NCI-H1105 treated with DMSO at 0.1 percent for 48 hours (cell line): ENCODE data around the gene ZNF17.

Experiments
- DNase-seq: peaks from one replicate; lab custom pipeline; 2025; lab: John Stamatoyannopoulos, UW

The ZNF17 gene

DNA sequence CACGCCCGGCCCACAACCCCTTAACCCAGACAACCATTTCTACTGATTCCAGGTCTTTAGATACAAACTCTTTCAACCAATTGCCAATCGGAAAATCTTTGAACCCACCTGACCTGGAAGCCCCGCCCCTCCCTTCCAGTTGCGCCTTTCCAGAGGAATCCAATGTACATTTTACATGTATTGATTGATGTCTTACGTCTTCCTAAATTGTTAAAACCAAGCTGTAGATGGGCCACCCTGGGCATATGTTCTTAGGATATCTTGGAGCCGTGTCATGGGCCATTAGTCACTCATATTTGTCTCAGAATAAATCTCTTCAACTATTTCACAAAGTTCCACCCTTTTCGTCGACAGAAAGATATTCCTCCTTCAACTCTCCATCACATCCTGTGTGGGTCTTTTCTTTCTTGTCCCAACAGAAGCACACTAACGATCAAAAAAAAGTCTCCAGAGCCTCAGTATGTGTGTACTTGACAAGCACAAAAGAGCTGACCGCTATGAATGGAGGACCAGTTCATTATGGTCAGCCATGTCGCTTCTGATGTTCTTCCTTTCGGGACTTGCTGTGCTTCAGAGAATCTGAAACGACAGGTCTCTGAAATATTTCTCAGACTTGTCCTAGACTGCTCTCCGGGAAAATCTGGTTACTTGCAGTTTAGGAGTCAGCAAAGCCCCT lies 23.6 kb downstream of the ZNF17 start:
- peak; percentile 75 for DNase-seq

GRCh38 chr19:57435062-57435978 lies 24.4 kb downstream of the ZNF17 start, which contains the start of gene ZNF749:
TSS of gene ZNF749 (plus strand) at chr19:57435325. CDS start at chr19:57435579, 254 bp downstream.
- peak; percentile 99 for DNase-seq

DNA sequence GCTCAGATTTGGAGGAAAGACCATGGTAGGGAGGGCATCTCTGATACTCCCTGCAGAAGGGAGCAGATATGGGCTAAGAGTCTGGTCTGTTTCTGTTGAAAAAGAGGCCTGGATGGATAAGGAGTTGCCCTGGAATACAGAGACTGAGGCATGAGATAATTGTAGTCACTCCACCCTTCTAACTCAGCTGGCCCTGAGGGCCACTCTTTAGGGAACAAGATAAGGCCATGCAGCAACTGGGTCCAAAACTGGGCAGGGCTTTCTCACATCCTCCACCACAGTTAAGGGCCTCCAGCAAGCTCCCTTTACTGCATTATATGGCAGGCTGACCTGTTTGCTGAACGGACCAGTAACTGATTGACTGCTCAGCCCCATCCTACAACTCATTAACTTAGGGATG lies 25.5 kb downstream of the ZNF17 start:
- DNase-seq = no peak

DNA sequence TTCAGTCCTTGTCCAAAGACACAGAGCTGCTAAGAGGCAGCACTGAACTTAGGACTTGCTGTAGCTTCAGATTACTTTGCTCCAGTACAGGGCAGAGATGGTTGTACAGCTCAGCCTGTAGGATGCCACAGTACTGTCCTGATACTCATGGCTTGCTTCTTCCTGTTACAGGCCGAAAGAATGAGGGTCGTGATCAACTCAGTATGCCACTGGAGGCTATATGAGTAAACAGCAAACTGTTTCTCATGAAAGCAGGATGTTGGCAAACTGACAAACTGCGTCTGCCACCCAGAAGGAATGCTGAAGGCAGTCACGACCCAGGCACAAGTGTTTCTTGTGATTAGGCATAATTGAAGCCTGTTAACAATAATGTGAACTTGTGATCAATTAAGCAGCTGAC lies 27.0 kb downstream of the ZNF17 start:
- no peak for DNase-seq

DNA sequence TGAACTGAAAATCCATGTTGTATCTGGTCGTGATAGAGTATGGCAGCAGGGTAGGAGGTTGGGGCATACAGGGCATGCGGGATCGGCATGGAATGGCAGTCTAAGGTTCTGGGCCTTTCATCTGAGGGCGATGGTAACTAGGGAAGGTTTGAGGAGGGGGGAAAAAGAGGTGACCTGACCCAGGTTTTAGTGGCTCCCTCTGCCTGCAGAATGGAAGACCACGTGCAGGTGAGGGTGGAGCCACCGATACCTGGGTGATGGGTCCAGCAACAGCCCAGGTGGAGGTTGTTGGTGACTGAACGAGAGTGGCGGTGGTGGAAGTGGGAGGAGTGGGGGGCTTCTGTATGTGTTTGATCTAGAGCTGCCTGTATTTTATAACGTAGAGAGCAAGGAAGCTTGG lies 28.0 kb downstream of the ZNF17 start:
- no peak for DNase-seq

GRCh38 chr19:57441979-57442752 lies 31.2 kb downstream of the ZNF17 start:
- DNase-seq = no peak

DNA sequence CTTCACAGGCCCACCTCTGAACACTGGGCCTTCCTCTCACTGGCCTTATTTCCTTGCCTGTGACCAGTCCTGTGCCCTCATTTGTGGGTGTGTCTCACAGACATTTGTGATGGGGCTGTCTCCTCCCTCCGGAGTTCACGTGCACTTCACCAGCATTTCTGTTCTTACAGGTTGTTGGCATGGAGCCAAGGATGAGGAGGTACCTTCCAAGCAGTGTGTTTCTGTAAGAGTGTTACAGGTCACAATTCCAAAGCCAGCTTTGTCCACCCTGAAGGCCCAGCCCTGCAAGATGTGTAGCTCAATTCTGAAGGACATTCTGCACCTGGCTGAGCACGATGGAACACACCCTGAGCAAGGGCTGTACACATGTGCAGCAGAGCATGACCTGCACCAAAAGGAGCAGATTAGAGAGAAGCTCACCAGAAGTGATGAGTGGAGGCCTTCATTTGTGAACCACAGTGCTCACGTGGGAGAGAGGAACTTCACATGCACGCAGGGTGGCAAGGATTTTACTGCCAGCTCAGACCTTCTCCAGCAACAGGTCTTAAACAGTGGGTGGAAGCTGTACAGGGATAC lies 32.2 kb downstream of the ZNF17 start:
- no peak for DNase-seq

- no peak for DNase-seq
These were observed 41.3 kb downstream of the ZNF17 start for GRCh38 chr19:57452307-57452706.

- DNase-seq = peak; percentile 62
These were observed 54.9 kb downstream of the ZNF17 start for GRCh38 chr19:57465680-57466381.

- no peak for DNase-seq
These were observed 55.5 kb downstream of the ZNF17 start for GRCh38 chr19:57466489-57466888.
